Sigmoid colon (tissue), 7 donors: Measurements from ENCODE around the gene HDDC2. TPM values are rescaled to one million over a fixed set of nuclear protein-coding genes. Genes with fewer than 3 reads are reported as not detected.

Source experiments
- DNase-seq: peaks from one replicate; pipeline ENCODE4 v3.0.0-alpha.2; 2019
- H3K27ac ChIP-seq, 4 donors: fragments of 200-600 bp; sonication (generic); one replicate each; pipeline ENCODE4 v1.5.1; 2016 to 2019; ENCODE audit warnings: mild to moderate bottlenecking in 1 of 4
- H3K27me3 ChIP-seq, 3 donors: fragments of 200-600 bp; sonication (generic); one replicate each; pipeline ENCODE4 v1.5.1; 2019; ENCODE audit warnings: mild to moderate bottlenecking in 1 of 3
- H3K36me3 ChIP-seq, 4 donors: fragments of 200-600 bp; sonication (generic); one replicate each; pipeline ENCODE4 v1.5.1; 2016 to 2019
- H3K4me1 ChIP-seq, 4 donors: fragments of 200-600 bp; sonication (generic); one replicate each; pipeline ENCODE4 v1.5.1; 2017 to 2019
- H3K4me3 ChIP-seq, 4 donors: fragments of 200-600 bp; sonication (generic); one replicate each; pipeline ENCODE4 v1.5.1; 2017 to 2019; ENCODE audit warnings: mild to moderate bottlenecking in 2 of 4, moderate library complexity in 1 of 4
- H3K9me3 ChIP-seq, 4 donors: fragments of 200-600 bp in 3 of 4; sonication (generic) in 3 of 4; one replicate each; pipeline versions ENCODE4 v1.5.1 to v1.6.1; 2013 to 2019
- EP300 ChIP-seq, 4 donors: sonication (generic); formaldehyde crosslinking; IDR thresholded peaks; one replicate each; pipeline ENCODE4 v1.6.1; 2017; ENCODE audit warnings: antibody characterized with exemption in 4 of 4
- POLR2A ChIP-seq, 2 donors: fragments of 450-650 bp; IDR thresholded peaks; one replicate each; pipeline ENCODE4 v1.6.1; 2016; ENCODE audit warnings: antibody characterized with exemption in 2 of 2, mild to moderate bottlenecking in 2 of 2, moderate library complexity in 2 of 2
- POLR2AphosphoS5 ChIP-seq, 4 donors: sonication (generic); formaldehyde crosslinking; IDR thresholded peaks; one replicate each; pipeline ENCODE4 v1.6.1; 2017; ENCODE audit warnings: antibody characterized with exemption in 4 of 4
- WGBS, 2 donors: extraction: QIAGEN DNeasy Blood & Tissue Kit; methylation state at CpG; one replicate each; pipeline ENCODE4 v1.1.7; 2013; 5-methylcytosine and 5-hydroxymethylcytosine counted together
- intact Hi-C: fragments of 100-400 bp; cut with DNase I; formaldehyde crosslinking; loops from one replicate; pipeline ENCODE4 v1.15.1; 2023
- polyA plus RNA-seq, 3 donors: library from polyadenylated mRNA; stranded (reverse); fragments of 200-250 nt; gene quantifications; one replicate each; pipeline ENCODE4 v1.2.3, GENCODE V29; 2013
- total RNA-seq, 4 donors: library from RNA; depleted of rRNA; stranded (reverse); fragments of >200 nt; gene quantifications; one replicate each; pipeline ENCODE4 v1.1.0, GENCODE V29; 2016
- TF ChIP-seq, protein P1 (sequence below), 4 experiments: fragments of 450-650 bp in 3 of 4; fragments of 200-600 bp in 1 of 4; IDR thresholded peaks; one replicate each; pipeline ENCODE4 v1.5.1; 2016 to 2019; ENCODE audit warnings: antibody characterized with exemption in 4 of 4, mild to moderate bottlenecking in 3 of 4, moderate library complexity in 2 of 4
- donor health status: healthy with polysubstance abuse.
- donor health status: Bipolar disorder and iron deficiency.
- donor health status: healthy.

HDDC2 gene
- total and polyA plus RNA-seq, 7 donors = 39.9 to 82.9 (median 56.1) TPM

DNA sequence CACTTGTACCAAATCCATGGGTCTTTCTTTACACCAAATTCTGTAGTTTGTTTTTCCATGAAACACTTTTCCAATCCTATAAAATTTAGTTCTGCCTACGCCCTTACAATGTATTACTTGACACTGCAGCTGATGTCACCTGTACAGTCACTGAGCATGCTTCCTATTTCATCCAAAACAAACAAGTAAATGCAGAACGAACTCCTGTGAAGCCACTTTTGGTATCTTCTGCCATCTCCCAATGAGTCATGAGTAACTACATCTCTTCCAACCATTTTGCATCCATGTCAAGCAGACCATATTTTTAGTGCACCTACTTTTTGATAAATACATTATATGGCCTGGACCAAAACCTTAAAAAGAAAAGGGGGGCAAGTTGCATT, 42.4 kb downstream of the HDDC2 start:
- Histone ChIP-seq H3K27ac (no peak overlapping the region), H3K9me3 (no peaks in the 10 kb centered on the region), H3K4me3 (no peak overlapping the region), H3K36me3 (no peaks in the 10 kb centered on the region), H3K27me3 (no peaks in the 10 kb centered on the region), H3K4me1 (peaks cover 0 to 10% (median 0%) of the 10 kb centered on the region in 4 donors)
- WGBS, 2 donors = 61 to 74% methylated on average over 2 of the region's 2 CpGs
- TF ChIP-seq POLR2AphosphoS5 (IDR thresholded peaks at IDR 0.05) = no peak
- TF ChIP-seq, protein P1, sequence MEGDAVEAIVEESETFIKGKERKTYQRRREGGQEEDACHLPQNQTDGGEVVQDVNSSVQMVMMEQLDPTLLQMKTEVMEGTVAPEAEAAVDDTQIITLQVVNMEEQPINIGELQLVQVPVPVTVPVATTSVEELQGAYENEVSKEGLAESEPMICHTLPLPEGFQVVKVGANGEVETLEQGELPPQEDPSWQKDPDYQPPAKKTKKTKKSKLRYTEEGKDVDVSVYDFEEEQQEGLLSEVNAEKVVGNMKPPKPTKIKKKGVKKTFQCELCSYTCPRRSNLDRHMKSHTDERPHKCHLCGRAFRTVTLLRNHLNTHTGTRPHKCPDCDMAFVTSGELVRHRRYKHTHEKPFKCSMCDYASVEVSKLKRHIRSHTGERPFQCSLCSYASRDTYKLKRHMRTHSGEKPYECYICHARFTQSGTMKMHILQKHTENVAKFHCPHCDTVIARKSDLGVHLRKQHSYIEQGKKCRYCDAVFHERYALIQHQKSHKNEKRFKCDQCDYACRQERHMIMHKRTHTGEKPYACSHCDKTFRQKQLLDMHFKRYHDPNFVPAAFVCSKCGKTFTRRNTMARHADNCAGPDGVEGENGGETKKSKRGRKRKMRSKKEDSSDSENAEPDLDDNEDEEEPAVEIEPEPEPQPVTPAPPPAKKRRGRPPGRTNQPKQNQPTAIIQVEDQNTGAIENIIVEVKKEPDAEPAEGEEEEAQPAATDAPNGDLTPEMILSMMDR (IDR thresholded peaks at IDR 0.05) = no peak
- no peak for TF ChIP-seq POLR2A (IDR thresholded peaks at IDR 0.05)
- TF ChIP-seq EP300 (IDR thresholded peaks at IDR 0.05) = no peak
- intact Hi-C loops = no loop called here
- no peak for DNase-seq

DNA sequence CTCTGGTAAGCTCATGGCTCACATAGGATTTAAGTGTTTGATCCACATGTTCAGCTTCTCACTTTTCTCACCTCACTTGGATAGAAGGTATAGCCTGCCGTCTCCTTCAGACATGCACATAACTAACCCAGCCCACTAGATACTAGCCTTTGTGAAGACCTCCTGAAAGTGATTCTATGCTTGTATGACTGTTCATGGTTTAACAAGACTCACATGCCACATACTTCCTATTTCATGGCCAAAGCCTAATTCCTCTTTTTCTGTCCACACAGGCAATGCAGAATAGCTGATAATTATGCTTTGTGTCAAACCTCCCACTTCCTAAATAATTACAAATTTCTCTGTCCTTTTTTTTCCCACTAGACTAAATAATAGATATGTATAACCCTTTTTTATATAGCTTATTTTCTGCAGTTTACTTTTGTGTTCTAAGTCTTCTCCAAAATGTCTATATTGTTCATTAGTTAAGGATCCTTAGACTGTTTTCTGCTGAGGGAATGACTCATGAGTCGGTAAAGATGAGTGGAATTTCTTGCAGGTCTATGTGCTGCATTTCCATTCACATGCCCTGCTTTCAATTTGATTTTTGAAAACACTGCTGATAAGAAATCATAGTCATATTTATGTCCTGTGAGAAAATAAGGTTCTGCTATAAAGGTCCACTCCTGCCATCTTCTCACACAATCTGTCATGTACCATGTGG, 43.0 kb downstream of the HDDC2 start:
- WGBS, 2 donors = 84 to 94% methylated on average over 2 of the region's 2 CpGs
- DNase-seq = no peak

DNA sequence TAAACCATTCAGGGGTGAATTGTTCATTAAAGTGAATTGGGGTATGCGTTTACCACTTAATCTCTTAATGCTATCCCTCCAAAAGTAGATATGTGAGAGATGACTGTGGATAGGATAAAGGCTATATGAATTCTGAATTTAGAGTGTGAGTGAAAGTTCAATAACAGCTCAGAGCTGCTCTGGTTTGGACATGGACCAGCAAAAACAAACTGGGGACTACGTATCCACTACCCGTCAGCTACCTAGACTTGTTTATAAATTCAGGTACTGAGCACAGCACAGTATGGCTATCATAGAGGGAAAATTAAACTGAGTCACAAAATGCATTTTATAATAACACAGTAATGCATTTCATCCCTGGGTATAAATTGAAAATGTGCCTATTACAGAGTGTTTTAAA, 44.4 kb downstream of the HDDC2 start:
- Histone ChIP-seq H3K27me3 (no peaks in the 10 kb centered on the region), H3K9me3 (no peaks in the 10 kb centered on the region), H3K36me3 (no peaks in the 10 kb centered on the region), H3K4me3 (no peak overlapping the region), H3K27ac (no peak overlapping the region), H3K4me1 (peaks cover 0 to 4% (median 2%) of the 10 kb centered on the region in 4 donors)
- TF ChIP-seq POLR2A (IDR thresholded peaks at IDR 0.05) (no peak), EP300 (IDR thresholded peaks at IDR 0.05) (no peak), POLR2AphosphoS5 (IDR thresholded peaks at IDR 0.05) (no peak)
- TF ChIP-seq, protein P1 (IDR thresholded peaks at IDR 0.05) = no peak
- intact Hi-C loops = no loop called here
- 96 to 99% methylated on average over 3 of the region's 3 CpGs for WGBS, 2 donors
- DNase-seq = no peak

More for the DNA sequence above, 43.0 kb downstream of the HDDC2 start:
- TF ChIP-seq EP300 (IDR thresholded peaks at IDR 0.05) = no peak
- TF ChIP-seq, protein P1 (IDR thresholded peaks at IDR 0.05) = no peak
- no peak for TF ChIP-seq POLR2AphosphoS5 (IDR thresholded peaks at IDR 0.05)
- TF ChIP-seq POLR2A (IDR thresholded peaks at IDR 0.05) = no peak
- H3K4me1 ChIP-seq = peaks cover 0 to 10% (median 0%) of the 10 kb centered on the region in 4 donors
- no peak overlapping the region for H3K27ac ChIP-seq
- intact Hi-C loops = no loop called here
- H3K9me3 ChIP-seq = no peaks in the 10 kb centered on the region
- H3K27me3 ChIP-seq = no peaks in the 10 kb centered on the region
- H3K4me3 ChIP-seq = no peak overlapping the region
- H3K36me3 ChIP-seq = no peaks in the 10 kb centered on the region

DNA sequence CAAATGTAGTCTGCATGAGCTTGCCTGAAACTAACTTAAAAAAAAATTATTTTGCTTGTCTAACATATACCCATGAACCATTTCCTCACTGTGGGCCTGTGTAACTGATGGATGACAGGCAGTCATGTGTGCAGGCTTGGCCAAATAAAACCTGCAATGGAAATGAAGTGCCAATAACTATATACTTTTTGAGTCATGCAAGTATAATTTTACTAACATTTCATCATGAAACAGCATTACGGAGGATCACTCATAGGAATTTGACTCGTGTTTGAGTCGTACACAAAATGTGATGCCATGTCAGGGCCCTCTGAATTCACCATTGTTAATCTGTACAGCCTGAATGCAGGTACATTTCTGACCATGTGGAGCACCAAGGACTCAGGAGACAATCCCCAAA, 46.6 kb downstream of the HDDC2 start:
- H3K27ac ChIP-seq = no peak overlapping the region
- peaks cover 0 to 13% (median 0%) of the 10 kb centered on the region in 4 donors for H3K4me1 ChIP-seq
- TF ChIP-seq POLR2AphosphoS5 (IDR thresholded peaks at IDR 0.05) (no peak), POLR2A (IDR thresholded peaks at IDR 0.05) (no peak), EP300 (IDR thresholded peaks at IDR 0.05) (no peak)
- TF ChIP-seq, protein P1 (IDR thresholded peaks at IDR 0.05) = no peak
- intact Hi-C loops = no loop called here
- 76 to 78% methylated on average over 3 of the region's 3 CpGs for WGBS, 2 donors
- no peak overlapping the region for H3K4me3 ChIP-seq
- DNase-seq = no peak
- H3K36me3 ChIP-seq = no peaks in the 10 kb centered on the region
- no peaks in the 10 kb centered on the region for H3K9me3 ChIP-seq
- no peaks in the 10 kb centered on the region for H3K27me3 ChIP-seq
